HEK293 (cell line): Measurements from ENCODE around the gene OPN5.

Source experiments
- CTCF ChIP-seq: fragments of 450-650 bp; formaldehyde crosslinking; IDR thresholded peaks from 2 replicates; pipeline ENCODE4 v1.5.1; 2016; ENCODE audit warnings: missing biosample characterization, missing genetic modification characterization
- KLF10 ChIP-seq: fragments of 450-650 bp; IDR thresholded peaks from 2 replicates; pipeline ENCODE4 v1.5.1; 2018; ENCODE audit warnings: missing biosample characterization, mild to moderate bottlenecking, missing genetic modification characterization
- ZBTB49 ChIP-seq: fragments of 450-650 bp; formaldehyde crosslinking; IDR thresholded peaks from 2 replicates; pipeline ENCODE4 v1.5.1; 2016; ENCODE audit warnings: missing biosample characterization, missing genetic modification characterization, low read depth
- ZNF274 ChIP-seq, 2 experiments: fragments of 200-500 bp in 1 of 2; fragments of 450-650 bp in 1 of 2; sonication (Bioruptor generic) in 1 of 2; formaldehyde crosslinking in 1 of 2; IDR thresholded peaks; 2 replicates each; pipeline versions ENCODE4 v1.5.1 to v1.6.1; 2014 to 2016; ENCODE audit warnings: borderline replicate concordance in 1 of 2, inconsistent platforms in 1 of 2, low read length in 1 of 2, missing biosample characterization in 1 of 2, missing genetic modification characterization in 1 of 2
- ZNF335 ChIP-seq: fragments of 450-650 bp; formaldehyde crosslinking; conservative IDR thresholded peaks from 2 replicates; pipeline ENCODE4 v1.5.1; 2016; ENCODE audit warnings: missing biosample characterization, missing genetic modification characterization
- ZNF350 ChIP-seq: fragments of 450-650 bp; formaldehyde crosslinking; IDR thresholded peaks from 2 replicates; pipeline ENCODE4 v1.5.0; 2017; ENCODE audit warnings: missing biosample characterization, mild to moderate bottlenecking, missing genetic modification characterization
- ZNF596 ChIP-seq: fragments of 450-650 bp; IDR thresholded peaks from 2 replicates; pipeline ENCODE4 v1.5.0; 2018; ENCODE audit warnings: missing biosample characterization, mild to moderate bottlenecking, missing genetic modification characterization, moderate library complexity

GRCh38 chr6:47759364-47759763, 22.5 kb upstream of the OPN5 start:
- TF ChIP-seq ZNF274 (IDR thresholded peaks at IDR 0.05; ENCODE audit: low read length) (no peak), ZNF274 (tag by site-specific recombination; IDR thresholded peaks at IDR 0.05; ENCODE audit: borderline replicate concordance) (no peak), CTCF (no peak), KLF10 (tag by site-specific recombination) (no peak), ZNF335 (tag by site-specific recombination) (no peak), ZNF350 (tag by site-specific recombination) (no peak), ZBTB49 (tag by site-specific recombination) (no peak), ZNF596 (no peak)
